OCI-LY7 (cell line): ENCODE measurements around the gene ADAMTSL2.

Source experiments
- EZH2phosphoT487 ChIP-seq: fragments of 200-600 bp; sonication (generic); IDR thresholded peaks from 2 replicates; pipeline ENCODE4 v1.6.1; 2018; ENCODE audit warnings: low read depth, borderline replicate concordance, mild to moderate bottlenecking, mixed run types, antibody characterized with exemption, low read length, moderate library complexity, mixed read lengths
- TF ChIP-seq, protein P1 (sequence below): fragments of 200-600 bp; sonication (generic); conservative IDR thresholded peaks from 2 replicates; pipeline ENCODE4 v1.5.1; 2014; ENCODE audit warnings: mild to moderate bottlenecking, antibody characterized with exemption, low read length, moderate library complexity, mixed read lengths

DNA sequence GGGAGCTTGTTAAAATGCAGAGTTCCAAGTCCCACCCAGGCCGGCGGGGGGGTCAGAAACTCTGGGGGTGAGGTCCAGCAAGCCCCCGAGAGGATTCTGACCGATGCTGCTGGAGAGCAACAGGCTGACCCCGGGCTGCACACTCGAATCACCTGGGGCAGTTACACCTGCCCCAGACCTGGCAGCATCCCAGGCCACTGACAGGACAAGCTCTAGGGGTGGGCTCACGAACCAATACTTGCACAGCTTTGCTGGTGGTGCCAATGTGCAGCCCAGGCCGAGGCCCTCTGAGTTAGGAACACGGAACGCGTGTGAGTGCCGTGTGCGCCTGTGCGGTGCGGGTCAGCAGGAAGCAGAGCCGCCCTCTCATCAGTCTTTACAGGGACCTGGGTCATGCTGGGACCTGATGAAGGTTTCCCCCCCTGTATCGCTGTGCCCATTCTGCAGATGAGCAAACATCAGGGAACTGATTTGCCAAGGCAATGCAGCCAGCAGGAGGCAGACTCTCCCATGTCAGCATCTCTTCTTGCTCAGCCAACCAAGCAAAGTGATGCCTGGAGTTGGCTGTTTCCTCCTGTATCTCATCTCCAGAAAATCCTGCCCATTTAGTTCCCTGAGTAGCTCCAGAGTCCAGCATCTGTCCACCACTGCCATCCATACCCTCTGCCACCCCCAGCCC is 58.4 kb downstream of the ADAMTSL2 start:
- TF ChIP-seq, protein P1, sequence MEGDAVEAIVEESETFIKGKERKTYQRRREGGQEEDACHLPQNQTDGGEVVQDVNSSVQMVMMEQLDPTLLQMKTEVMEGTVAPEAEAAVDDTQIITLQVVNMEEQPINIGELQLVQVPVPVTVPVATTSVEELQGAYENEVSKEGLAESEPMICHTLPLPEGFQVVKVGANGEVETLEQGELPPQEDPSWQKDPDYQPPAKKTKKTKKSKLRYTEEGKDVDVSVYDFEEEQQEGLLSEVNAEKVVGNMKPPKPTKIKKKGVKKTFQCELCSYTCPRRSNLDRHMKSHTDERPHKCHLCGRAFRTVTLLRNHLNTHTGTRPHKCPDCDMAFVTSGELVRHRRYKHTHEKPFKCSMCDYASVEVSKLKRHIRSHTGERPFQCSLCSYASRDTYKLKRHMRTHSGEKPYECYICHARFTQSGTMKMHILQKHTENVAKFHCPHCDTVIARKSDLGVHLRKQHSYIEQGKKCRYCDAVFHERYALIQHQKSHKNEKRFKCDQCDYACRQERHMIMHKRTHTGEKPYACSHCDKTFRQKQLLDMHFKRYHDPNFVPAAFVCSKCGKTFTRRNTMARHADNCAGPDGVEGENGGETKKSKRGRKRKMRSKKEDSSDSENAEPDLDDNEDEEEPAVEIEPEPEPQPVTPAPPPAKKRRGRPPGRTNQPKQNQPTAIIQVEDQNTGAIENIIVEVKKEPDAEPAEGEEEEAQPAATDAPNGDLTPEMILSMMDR, result peak; percentile 72
- TF ChIP-seq EZH2phosphoT487, result no peak
